ENCODE data around the gene WFDC11.

WFDC11 gene

GRCh38 chr20:45626540-45626939 is 43.5 kb downstream of the WFDC11 start:
- no peak for DNase-seq (ENCODE audit: low spot score)

GRCh38 chr20:45621593-45621992 is 48.4 kb downstream of the WFDC11 start:
- no peak for DNase-seq (ENCODE audit: low spot score)

- DNase-seq (ENCODE audit: low spot score): no peak
Observed at GRCh38 chr20:45617591-45617990, 52.4 kb downstream of the WFDC11 start.

- no peak for DNase-seq (ENCODE audit: low spot score)
Observed at GRCh38 chr20:45612314-45612713, 57.7 kb downstream of the WFDC11 start.

- DNase-seq (ENCODE audit: low spot score): peak; percentile 42
Observed at GRCh38 chr20:45611054-45611453, 59.0 kb downstream of the WFDC11 start.

- DNase-seq (ENCODE audit: low spot score): no peak
Observed at GRCh38 chr20:45607810-45608209, 62.2 kb downstream of the WFDC11 start.
